Inflammatory macrophage treated with lipopolysaccharide for 1 hour (primary cell): Measurements from ENCODE around the gene NFAT5.
"Not testable (repeated sequence)": the region's sequence is repeated elsewhere in the genome, so short reads cannot be mapped to it uniquely, and the experiment has no call there.

Experiments
- DNase-seq, 2 donors: peaks; one replicate each; pipeline ENCODE4 v3.0.0-alpha.2; 2020 to 2022

NFAT5 gene

DNA sequence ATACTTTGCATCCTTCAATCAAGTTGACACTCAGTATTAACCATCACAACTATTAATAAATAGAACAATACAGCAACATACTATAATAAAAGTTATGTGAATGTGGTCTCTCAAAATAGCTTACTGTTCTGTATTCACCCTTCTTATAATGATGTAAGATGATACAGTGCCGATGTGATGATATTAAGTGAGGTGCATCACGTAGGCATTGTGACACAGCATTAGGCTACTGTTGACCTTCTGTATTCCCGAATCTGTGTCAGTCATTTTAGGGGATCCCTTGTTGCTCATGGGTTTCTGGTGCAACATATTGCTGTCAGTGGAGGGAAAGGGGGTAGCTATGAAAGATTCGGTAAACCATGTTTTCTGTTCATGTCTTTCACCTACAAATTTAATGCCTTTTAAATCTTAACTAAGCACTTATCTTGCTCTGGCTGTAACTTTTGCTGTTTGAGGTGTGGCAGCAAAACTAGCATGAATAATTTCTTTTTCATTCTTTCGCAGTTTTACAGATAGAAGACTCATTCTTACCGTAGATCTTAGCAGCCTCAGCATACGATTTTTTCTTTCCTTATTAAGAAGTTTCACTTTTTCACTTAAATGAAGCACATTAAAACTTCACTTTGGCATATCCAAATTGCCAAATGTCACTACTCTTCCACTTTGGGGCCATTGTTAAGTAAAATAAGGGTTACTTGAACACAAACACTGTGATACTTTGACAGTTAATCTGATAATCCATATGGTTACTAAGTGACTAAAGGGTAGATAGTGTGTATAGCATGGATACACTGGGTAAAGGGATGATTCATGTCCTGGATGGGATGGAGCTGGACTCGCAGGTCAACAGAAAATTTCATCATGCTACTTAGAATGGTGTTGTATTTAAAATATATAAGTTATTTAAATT, 29.6 kb downstream of the NFAT5 start:
- DNase-seq, result no peak

DNA sequence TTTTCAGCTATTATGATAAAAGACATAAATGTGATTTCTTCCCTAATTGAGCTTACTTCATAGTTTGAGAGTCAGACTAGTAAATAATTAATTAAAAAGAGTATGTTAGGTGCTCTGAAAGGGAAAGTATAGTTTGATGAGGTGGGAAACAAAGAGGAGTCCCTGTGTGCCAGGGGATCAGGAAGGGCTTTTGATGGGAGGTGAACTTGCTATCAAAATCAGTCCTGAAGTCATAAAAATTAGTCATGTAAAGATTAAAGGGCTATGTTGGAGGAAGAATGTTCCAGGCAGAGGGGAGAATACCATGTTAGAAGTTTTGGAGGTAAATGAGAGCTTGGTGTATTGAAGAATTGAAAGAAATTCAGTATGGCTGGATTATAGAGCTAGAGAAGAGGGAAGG, 31.0 kb downstream of the NFAT5 start:
- no peak for DNase-seq

DNA sequence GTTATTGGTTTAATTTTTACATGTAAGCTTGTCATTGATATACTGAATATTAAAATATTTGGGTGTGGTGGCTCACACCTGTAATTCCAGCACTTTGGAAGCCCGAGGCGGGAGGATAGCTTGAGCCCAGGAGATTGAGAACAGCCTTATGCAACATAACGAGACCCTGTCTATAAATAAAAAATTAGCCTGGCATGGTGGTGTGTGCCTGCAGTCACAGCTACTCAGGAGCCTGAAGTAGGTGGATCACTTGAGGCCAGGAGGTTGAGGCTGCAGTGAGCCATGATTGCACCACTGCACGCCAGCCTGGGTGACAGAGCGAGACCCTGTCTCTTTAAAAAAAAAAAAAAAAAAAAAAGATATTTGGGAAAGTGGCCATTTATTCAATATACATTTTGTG, 32.3 kb downstream of the NFAT5 start:
- DNase-seq, result no peak

DNA sequence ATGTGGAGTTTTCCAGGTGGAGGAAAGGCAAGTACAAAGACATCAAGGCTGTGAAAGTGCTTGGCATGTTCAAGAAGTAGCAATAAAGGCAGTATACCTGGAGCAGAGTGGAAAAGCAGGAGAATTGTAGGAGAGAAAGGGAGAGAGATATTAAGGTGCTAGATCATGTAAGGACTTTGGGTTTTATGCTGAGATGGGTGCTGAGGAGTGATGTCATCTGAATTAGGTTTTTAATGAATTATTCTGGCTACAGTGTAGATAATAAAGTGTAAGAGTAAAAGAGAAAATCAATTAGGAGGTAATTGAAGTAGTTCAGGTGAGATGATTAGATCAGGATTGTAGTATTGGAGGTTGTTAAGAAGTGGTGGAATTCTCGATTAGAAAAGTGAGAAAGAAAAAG, 34.0 kb downstream of the NFAT5 start:
- DNase-seq, result no peak

DNA sequence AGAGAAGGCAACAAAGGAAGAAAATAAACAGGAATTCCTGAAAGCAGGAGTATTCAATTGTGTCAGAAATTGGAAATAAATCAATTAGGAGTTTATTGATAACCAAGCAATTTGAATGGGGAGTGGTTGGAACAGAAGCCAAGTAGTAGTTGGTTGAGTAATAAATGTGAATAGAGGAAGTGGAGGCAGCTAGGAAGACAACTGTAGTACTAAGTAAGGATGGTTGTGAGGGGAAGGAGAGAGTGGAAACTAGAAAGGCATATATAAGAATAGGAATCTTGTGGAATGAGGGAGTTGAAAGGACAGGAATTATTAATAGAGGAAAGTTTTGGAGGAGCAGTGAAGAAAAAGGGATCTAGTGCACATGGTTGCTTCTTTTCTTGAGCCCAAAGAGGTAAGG, 34.4 kb downstream of the NFAT5 start:
- DNase-seq, result peak; percentile 20 to 31

DNA sequence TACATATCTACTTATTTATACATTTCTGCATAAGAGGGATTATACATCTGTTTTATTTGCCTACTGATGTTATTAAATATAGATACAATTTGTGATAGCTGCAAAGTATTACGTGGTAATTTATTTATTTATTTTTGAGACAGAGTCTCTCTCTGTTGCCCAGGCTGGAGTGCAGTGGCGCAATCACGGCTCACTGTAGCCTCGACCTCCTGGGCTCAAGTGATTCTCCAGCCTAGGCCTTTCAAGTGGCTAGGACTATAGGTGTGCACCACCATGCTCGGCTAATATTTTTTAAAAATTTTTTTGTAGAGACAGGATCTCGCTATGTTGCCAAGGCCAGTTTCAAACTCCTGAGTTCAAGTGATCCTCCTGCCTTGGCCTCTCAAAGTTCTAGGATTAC, 35.5 kb downstream of the NFAT5 start:
- DNase-seq, result no peak

DNA sequence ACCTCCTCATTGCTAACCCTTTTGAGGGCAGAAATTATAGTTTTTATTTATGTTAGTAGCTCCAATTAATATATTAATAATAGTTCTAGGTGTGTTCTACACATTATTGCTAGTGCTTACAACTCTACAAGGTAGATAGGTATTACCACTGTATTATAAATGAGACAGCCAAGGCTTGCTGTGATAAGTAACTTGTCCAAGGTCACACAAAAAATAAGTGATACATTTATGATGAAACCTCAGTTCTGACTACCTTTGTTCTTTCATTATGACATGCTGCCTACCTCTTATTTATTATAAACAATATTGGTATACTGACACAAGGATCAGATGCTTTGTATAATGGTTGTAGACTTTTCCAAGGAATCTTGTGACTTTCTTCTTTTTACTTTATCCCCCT, 41.2 kb downstream of the NFAT5 start:
- no peak for DNase-seq

DNA sequence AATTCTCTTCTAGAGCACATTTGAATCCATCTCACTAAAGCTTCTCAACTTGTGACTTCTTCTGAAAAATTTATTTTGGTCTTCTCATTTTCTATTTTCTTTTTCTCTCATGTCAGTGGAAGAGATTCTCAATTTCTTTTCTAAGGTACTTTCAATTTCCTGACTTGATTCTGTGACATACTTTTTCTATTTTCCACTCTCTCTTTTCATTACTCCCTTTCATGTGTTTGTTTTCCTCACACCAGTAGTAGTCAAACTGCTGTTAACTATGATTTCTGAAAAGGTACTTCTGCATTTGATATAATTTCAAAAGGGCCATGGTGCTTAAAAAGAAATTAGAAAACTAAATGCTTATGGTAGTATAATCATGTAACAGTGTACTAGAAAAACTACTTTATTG, 41.9 kb downstream of the NFAT5 start:
- no peak for DNase-seq

DNA sequence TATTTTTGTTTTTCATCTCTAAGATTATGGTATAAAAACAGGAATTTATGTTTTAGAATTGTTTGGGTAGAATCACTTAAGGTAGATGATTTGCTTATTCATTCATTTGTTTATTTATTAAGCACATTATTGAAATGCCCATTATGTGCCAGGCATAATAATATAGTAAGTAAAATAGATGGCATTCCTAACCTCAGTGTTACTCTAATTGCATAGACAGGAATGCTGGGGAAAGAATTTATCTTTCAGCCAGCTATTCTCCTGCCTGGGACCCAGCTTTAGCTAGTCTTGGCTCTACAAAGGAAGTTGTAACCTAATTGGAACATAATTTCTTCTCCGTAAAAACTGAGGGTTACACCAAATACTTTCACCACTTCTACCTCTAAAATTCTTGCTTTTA, 44.6 kb downstream of the NFAT5 start:
- no peak for DNase-seq

DNA sequence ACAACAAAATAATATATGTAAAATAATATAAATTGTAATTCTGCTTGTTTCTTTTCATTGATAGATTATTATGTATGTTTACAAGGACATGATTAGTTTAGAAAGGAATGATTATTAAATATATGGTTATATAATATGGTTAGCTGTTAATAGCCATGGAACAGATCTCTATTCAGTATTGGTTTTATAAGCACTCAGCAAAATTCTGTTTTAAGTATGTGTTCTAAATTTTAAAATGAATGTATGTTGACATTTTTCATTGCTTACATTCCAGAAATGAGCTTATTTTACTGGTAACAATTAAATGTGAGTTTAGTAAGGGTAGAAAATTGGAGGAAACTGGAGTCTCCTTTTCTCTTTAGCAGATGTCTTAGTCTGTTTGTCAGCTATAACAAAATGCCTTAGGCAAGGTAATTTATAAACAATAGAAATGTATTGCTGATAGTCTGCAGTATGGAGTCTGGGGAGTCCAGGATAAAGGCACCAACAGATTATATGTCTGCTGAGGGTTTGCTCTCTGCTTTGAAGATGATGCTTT, 45.4 kb downstream of the NFAT5 start:
- no peak for DNase-seq

DNA sequence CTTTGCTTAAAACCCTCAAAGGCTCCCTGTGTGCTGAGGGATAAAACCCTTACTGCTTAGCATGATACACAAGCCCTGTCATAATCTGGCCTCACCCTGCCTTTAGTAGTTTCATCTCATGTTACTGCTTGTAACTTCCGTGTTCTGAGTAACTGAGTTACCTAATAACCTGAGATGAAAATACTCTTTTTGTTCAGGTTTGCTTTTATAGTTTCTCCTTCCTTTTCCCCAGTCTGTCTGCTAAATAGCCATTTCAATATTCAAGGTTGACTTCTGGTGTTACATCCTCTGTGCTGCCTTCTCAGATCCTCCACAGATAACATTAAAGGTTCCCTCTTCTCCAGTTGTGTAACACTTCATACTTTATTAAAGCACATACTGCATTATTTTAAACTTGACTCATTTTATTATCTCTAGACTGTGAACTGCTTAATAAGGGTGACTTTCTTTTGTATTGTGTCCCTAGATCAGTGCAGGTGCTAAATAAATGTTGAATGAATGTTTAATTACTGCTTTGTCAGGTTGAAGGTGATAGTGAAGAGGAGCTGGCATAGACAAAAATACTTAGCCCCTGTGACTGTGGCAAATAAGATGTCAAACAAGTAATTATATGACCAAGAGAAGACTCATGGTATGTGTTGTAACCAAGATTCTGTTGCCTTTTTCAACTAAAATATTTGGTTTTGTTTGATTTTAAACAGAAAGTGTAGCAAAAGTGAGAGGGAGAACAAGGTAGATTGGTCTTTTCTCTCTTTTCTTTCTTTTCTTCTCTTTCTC, 47.8 kb downstream of the NFAT5 start:
- peak; percentile 13 to 22 for DNase-seq

DNA sequence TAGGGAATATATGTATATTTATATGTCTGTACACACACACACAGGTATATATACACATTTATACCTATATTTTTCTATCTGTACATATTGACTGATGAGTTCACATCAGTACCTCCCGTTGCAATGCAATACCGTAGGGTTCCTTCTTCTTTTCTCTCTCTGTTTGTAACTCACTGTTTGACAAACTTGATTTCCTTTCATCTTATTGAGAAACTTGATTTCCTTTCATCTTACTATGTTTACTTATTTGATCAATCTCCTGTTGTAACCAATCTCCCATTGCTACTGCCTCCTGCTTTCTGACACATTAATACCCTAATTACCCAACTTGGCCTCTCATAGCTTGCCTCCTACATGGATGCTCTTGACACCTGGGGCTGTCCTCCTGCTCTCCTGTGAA, 49.8 kb downstream of the NFAT5 start:
- DNase-seq, result no peak

DNA sequence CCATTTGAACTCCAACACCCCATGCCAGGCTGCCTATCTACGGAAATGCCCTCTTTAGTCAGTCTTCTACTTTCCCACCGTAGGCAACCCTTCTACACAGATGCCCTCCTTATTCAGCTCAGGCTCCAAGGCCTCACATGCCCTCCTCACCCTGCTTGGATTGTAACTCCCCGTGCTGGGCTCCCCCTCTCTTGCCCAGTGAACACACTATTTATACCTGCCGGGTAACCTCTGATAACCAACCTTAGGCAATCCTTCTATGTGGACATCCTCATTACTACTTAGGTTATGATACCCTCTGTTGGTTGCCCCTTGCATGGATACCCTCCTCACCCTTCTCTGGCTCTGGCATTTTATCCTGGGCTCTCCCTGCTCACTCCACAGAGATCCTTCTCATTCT, 50.3 kb downstream of the NFAT5 start:
- DNase-seq, result no peak

DNA sequence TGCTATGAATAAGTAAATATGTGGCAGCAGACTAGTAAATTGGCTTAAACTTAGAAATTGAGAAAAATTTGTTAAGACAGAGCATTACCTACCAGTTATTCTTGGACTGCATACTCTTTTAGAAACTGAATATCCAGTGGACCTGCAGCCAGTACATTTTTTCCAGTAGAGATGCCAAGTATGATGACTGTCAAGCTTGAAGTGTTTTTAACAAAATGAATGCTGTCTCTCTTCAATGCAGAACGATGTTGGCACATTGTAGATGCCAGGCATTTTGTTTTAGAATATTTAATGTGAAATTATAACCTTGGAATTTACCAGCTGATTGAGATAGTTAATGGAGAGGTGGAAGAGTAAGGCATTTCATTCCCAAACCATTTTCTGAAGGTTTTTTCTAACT, 52.5 kb downstream of the NFAT5 start:
- DNase-seq, result no peak

DNA sequence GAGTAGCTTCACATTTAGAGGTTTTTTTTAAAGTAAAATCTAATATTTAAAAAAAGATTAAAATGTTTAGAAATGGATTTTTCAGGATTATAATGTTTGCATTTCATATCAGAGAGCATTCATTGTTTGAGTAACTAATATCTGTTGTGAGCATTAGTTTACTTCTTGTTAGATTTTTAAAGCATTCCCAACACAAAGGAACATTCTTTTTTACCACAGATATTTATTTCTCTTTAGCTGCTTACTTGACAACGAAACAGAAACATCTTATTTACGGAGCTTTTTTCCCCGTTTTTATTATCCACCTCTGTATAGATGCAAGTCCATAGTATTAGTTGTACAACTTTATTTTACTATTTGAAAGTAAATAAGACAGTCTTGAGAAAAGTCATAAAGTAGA, 53.0 kb downstream of the NFAT5 start:
- no peak for DNase-seq

DNA sequence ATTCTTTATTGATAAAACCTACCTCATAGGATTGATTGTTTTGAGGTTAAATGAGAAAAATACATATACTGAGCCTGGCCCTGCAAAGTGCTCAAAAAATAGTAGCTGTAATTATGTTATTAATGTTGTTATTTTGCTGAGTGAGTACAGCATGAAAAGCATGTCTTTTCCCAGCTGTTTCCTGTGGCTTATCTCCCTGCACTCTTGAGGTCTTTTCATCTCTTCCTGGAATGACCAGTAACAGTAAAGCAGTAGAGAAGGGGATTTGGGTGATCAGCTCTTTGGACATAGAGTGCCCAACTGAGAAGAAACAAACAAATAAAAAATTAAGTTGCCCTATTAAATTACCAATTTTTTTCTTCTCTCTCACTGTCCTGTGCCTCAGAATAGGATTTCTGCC, 53.7 kb downstream of the NFAT5 start:
- no peak for DNase-seq

DNA sequence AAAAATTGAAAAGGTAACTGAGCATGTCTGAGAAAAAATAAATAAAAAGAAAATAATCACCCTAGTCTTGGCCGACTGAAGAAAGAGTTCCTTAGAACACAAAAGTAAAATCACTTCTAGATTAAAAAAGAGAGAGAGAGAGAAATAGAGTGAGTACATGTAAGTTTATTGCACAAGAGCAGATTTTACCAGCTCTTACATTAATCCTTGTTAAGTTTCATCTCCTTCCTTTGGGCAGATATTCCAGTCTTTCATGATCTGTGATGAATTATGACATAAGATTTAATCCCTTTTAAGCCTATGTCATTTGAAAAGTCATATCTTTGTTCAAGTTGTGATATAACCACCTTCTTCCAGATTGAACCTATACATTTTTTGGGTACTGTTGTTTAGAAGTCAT, 54.8 kb downstream of the NFAT5 start:
- peak; percentile 49 to 60 for DNase-seq

DNA sequence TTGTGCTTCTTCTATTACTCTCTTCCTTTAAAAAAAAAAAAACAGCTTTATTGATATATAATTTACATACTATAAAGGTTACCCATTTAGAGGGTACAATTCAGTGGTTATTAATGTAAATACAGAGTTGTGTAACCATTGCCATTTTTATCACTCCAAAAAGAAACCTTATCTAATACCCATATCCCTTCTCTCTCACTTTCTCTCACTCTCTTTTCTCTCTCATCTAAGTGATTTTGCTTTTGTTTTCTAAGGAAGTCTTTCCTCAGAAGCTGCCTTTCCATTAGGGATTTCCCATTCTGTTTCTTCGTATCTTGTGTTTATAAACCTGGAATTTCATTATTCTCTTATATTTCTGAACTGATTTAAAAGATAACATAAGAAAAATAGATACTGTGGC, 55.5 kb downstream of the NFAT5 start:
- no peak for DNase-seq

DNA sequence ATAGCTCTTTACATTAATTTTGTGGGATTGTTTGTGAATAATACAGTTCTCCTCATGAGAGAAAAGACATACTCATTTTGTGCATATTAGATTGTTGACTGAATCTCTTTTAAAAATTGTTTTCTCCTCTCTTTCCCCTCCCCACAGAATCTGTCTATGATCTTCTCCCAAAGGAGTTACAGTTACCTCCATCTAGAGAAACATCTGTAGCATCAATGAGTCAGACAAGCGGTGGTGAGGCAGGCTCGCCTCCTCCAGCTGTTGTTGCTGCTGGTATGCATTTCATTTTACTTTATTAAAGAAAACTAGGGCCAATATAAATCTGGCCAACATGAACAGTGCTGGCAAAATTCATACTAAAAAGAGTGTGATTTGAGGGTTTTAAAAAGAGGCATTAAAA, 60.5 kb downstream of the NFAT5 start:
- DNase-seq, result no peak

DNA sequence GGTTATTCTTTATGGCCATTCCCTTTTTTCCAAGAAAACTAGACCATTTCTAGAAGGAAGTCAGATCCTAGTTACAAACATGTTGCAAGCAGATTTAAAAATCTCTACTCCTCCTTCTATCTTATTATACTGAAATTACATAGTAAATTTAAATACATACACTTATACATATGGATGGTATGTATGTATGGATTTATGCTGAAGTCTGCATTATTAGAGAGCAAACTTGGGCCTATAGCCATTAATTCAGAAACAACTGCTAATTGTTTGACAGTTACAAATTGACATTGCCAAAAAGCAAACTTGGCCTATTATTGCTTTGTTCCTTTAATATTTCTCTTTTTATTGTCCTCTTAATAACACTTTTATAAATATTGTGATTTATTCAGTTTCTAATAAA, 67.1 kb downstream of the NFAT5 start:
- no peak for DNase-seq

DNA sequence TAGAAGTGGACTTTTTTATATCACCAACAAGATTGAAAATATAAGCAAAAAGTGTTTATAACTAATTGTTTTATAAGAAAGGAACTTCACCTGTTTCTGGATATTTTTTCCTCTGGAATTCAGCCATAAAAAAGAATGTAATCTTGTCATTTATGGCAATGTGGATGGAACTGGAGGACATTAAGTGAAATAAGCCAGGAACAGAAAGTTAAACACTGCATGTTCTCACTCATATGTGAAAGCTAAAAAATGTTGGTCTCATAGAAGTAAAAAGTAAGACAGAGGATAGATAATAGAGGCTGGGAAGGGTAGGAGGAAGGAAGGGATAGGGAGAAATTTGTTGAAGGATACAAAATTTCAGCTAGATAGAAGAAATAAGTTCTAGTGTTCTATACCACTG, 67.6 kb downstream of the NFAT5 start:
- no peak for DNase-seq

DNA sequence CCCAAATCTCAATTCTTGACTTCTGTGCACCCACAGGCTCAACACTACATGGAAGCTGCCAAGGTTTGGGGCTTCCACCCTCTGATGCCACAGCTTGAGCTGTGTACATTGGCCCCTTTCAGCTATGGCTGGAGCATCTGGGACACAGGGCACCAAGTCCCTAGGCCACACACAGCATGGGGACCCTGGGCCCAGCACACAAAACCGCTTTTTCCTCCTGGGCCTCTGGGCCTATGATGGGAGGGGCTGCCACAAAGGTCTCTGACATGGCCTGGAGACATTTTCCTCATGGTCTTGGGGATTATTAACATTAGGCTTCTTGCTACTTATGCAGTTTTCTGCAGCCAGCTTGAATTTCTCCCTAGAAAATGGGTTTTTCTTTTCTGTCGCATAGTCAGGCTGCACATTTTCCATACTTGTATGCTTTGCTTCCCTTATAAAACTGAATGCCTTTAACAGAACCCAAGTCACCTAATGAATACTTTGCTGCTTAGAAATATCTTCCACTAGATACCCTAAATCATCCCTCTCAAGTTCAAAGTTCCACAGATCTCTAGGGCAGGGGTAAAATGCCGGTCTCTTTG, 70.9 kb downstream of the NFAT5 start:
- DNase-seq, result not testable (repeated sequence)

DNA sequence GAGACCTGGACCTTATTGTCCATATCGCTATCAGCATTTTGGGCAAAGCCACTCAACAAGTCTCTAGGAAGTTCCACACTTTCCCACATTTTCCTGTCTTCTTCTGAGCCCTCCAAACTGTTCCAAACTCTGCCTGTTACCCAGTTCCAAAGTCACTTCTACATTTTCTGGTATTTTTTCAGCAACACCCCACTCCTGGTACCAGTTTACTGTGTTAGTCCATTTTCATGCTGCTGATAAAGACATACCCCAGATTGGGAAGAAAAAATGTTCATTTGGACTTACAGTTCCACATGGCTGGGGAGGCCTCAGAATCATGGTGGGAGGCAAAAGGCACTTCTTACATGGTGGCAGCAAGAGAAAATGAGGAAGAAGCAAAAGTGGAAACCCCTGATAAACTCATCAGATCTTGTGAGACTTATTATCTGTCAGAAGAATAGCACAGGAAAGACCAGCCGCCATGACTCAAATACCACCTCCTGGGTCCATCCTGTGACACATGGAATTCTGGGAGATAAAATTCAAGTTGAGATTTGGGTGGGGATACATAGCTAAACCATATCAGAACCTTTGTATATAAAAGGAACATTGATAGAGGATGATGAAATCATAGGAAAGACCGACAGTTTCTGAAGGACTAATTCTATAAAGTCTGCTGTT, 71.6 kb downstream of the NFAT5 start:
- peak; percentile 22 to 39 for DNase-seq
